Raji (cell line): ENCODE data around the gene NLRP1.

Experiments
- POLR2A ChIP-seq: IDR thresholded peaks from 2 replicates; pipeline ENCODE4 v1.6.1; 2011; ENCODE audit warnings: low read depth, low read length, control low read depth; ENCODE audit not compliant: insufficient read depth

NLRP1 gene

DNA sequence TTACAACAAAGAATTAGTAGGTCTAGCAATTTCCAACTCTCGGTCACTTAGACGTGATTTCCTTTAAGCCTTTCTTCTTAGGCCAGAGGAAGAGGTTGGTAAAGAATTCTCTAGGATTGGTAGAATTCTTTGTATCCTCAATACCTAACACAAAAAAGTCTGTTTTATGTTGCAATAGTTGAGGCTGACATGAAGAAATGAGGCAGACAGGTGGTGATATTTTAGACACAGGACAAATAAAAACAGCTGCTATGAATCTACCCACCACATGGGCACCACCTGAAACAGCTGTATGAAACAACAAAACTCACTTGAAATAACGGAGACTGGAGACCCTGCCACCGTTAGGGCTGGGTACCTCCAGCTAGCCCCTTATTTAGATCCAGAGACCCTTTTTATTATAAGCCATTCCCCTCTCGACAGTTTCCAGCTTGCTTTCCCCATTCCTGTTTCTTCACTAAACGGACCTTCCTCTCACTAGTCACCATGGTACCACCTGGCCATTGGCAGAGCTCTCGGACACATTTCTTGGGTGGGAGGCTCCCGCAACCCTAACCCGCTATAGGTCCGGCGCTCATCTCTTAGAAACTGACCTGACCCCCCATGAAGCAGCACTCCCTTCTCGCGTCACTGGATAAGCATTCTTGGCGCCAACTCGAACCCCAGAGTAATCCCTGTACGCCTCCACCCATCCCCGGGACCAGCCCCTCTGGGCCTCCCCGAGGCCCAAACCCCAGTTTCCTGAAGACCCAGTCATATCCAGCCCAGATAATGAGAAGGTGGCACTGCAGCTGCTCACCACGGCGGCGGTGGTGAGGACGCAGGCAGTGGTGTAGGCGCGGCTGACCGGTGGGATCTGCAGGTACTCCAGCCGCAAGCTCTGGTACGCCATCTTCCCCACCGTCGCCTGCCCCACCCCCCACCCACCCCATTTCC lies 98.8 kb downstream of the NLRP1 start, which contains the start of gene DERL2:
Gene DERL2 (minus strand): TSS at position 909 of the 936 bp plus-strand sequence. CDS start 17 bp downstream, at position 892.
- TF ChIP-seq POLR2A, result no peak; the same call in 1 of the 2 replicates

DNA sequence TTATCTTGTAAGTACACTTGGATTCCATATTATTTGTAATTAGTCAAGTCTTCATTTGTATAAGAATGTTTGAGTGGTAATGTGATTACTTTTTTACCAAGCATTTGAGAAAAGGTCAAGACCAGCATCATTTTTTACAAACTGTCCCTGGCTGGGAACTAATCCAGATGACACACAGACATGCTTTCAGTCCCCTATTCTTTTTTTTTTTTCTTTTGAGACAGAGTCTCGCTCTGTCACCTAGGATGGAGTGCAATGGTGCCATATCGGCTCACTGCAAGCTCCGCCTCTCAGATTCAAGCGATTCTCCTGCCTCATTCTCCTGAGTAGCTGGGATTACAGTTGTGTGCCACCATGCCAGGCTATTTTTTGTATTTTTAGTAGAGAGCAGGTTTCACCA lies 102.9 kb downstream of the NLRP1 start:
- no peak for TF ChIP-seq POLR2A

- TF ChIP-seq POLR2A, result no peak
Measured at GRCh38 chr17:5480962-5481361, 103.3 kb downstream of the NLRP1 start.

- TF ChIP-seq POLR2A, result no peak
Measured at GRCh38 chr17:5478992-5479391, 105.3 kb downstream of the NLRP1 start.

GRCh38 chr17:5473906-5474305 lies 110.4 kb downstream of the NLRP1 start:
- TF ChIP-seq POLR2A, result no peak

- TF ChIP-seq POLR2A, result no peak
Measured at GRCh38 chr17:5472511-5472910, 111.8 kb downstream of the NLRP1 start.

GRCh38 chr17:5468075-5468473 lies 116.2 kb downstream of the NLRP1 start:
- TF ChIP-seq POLR2A, result no peak

GRCh38 chr17:5467416-5467815 lies 116.9 kb downstream of the NLRP1 start:
- TF ChIP-seq POLR2A, result no peak

DNA sequence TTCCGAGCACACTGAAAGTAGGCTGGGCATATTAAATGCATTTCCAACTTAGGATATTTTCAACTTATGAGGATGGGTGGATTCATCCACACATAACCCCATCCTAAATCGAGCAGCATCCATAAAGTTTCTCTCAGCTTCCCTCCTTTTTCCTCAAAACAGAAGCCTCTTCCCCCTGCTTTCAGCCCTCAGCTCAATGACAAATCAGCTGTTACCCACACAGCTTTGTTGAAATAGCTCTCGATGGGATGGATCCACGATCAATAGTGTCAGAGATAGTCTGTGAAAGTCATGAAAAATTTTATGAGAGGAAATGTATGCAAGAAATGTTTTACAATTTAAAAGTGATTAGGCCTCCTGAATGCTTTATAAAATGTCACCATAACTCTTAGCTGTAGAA lies 118.0 kb downstream of the NLRP1 start:
- TF ChIP-seq POLR2A, result no peak

GRCh38 chr17:5464717-5465507 lies 119.4 kb downstream of the NLRP1 start:
- no peak for TF ChIP-seq POLR2A
